ENCODE results near the gene ITPK1.

ITPK1 gene

DNA sequence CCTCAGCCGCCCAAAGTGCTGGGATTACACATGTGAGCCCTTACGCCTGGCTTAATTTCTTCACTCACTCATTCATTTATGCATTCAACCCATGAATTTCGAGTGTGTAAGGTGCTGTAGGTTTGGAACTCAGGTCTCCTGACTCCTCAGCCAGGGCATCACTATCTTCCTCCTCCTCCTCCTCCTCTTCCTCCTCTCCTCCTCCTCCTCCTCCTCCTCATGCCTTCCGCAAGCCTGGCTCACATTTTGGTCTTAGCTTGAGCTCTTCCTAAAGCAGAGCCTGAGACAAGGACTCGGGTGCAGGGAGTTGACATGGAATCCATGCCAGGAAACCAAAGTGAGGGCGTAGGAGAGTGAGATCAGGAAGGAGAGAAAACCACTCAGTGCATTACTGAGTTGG lies 213.5 kb downstream of the ITPK1 start:
- DNase-seq (ENCODE audit: low read depth in 1 of 2, low spot score in 1 of 2): no peak

DNA sequence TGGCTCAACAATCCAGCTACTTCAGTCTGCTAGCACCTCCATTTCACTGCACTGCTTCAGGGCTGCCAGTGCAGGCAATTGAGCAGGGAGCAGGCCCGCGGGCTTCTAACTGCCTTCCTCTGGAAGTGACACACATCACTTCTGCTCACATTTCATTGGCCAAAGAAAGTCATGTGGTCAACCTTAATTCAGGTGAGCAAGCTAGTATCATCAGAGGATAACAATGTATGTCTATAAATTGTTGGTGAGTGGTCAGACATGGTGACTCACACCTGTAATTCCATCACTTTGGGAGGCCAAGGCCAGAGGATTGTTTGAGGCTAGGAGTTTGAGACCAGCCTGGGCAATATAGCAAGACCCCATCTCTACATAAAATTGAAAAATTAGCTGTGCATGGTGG lies 215.1 kb downstream of the ITPK1 start:
- DNase-seq (ENCODE audit: low read depth in 1 of 2, low spot score in 1 of 2): no peak

GRCh38 chr14:92898566-92899131 lies 217.1 kb downstream of the ITPK1 start:
- no peak for DNase-seq (ENCODE audit: low read depth in 1 of 2, low spot score in 1 of 2)

GRCh38 chr14:92897922-92898565 lies 217.7 kb downstream of the ITPK1 start:
- DNase-seq (ENCODE audit: low read depth in 1 of 2, low spot score in 1 of 2): peak in 1 of 2 donors; percentile 7

DNA sequence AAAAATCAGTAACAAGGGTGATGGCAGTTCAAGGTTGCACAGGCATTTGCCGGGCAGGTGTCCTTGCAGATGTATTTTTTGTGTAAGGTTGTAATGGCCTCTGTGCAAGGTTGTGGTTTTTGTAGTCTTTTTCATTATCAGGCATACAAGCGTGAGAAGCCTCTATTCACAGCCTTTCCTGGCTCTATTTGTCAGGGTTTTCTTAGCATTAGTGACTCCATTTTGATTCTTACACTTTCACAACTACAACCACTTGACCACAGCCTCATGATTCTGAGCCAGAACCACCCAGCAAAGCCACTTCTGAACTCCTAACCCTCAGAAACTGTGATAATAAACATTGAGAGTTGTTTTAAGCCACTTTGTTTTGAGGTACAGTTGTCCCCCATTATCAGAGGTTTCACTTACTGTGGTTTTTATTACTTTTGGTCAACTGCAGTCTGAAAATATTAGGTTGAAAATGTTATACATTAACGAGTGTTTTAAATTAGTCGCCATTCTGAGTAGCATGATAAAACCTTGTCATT lies 220.3 kb downstream of the ITPK1 start:
- DNase-seq (ENCODE audit: low read depth in 1 of 2, low spot score in 1 of 2): no peak

- no peak for DNase-seq (ENCODE audit: low read depth in 1 of 2, low spot score in 1 of 2)
Measured at GRCh38 chr14:92892589-92892988, 223.1 kb downstream of the ITPK1 start.

DNA sequence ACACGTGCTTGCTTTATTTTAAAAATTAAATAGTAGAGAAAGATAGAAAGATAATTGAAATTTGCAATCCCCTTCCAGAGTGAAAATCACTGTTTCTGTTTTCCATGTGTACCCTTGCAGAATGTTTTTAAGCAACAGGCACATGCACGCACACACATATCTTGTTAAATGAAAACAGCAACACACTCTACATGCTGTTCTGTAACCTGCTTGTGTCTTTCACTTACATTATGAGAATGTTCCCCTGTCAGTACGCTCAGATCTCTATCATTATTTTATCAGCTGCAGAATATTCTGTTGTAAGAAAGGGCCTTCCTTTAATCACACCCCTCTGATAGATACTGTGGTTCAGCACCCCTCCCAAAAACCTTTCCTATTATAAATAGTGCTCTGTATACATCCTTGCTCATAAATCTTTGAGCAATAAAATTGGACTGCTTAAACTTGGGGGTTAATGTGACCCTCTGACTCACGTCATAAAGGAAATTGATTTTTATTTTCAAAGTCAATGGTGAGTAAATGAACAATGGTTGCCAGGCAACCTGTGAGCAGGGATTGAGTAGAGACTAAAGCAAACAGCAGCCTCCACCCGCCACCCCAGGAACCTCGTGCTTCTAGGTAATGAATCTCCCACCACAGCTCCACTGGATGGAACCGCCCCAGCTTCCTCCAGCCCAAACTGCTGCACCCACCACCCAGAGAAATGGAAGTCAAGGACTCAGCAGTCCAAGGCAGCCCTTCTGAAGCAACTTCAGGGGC lies 224.7 kb downstream of the ITPK1 start:
- DNase-seq (ENCODE audit: low read depth in 1 of 2, low spot score in 1 of 2): no peak

GRCh38 chr14:92888896-92889295 lies 226.8 kb downstream of the ITPK1 start:
- DNase-seq (ENCODE audit: low read depth in 1 of 2, low spot score in 1 of 2): no peak

- no peak for DNase-seq (ENCODE audit: low read depth in 1 of 2, low spot score in 1 of 2)
Measured at GRCh38 chr14:92887157-92887556, 228.6 kb downstream of the ITPK1 start.

Data from activated T-helper 1 cell treated with anti-CD3 and anti-CD28 coated beads, Interleukin-2, amount 50 U/mL, for 16 hours (primary cell).